ENCODE data around the gene IL23A. TPM values are rescaled to one million over a fixed set of nuclear protein-coding genes. Genes with fewer than 3 reads are reported as not detected.

The IL23A gene
- total RNA-seq, 3 donors from 2014 or later (not counting 1 experiment from before 2014, with no cell fraction given): 1.8 to 2.7 (median 2.2) TPM

GRCh38 chr12:56358836-56359532 is 20.3 kb downstream of the IL23A start:
- Mint-ChIP-seq H3K27me3 (ENCODE audit: low read depth in 2 of 2) (no peaks in the 10 kb centered on the region), H3K36me3 (no peaks in the 10 kb centered on the region)
- 4% methylated on average over 1 of the region's 1 CpG for WGBS (ENCODE audit: insufficient coverage)

GRCh38 chr12:56359851-56360767 is 21.4 kb downstream of the IL23A start, which contains the start of gene STAT2:
Gene STAT2, minus strand, starts transcription at chr12:56360107. Its CDS starts 3,536 bp downstream, at chr12:56356571.
- Mint-ChIP-seq H3K9me3 (no peaks in the 10 kb centered on the region), H3K27me3 (ENCODE audit: low read depth in 2 of 2) (no peaks in the 10 kb centered on the region), H3K4me1 (peaks cover 21 to 24% of the 10 kb centered on the region in 2 donors), H3K27ac (peak within 1 kb of the TSS; percentile 88 to 91), H3K36me3 (no peaks in the 10 kb centered on the region), H3K4me3 (peak within 1 kb of the TSS; percentile 97)
- intact Hi-C loops (cut with micrococcal nuclease): loop anchor here (1.0 to 5.0 kb wide), 3 partner anchors 26 to 277 kb away; no protein-coding TSS in a partner anchor
- no peaks in the 10 kb centered on the region for H3K9me3 ChIP-seq (ENCODE audit: control insufficient read depth, insufficient read depth, low read length)
- TF ChIP-seq CTCF (IDR thresholded peaks at IDR 0.05): no peak
- ATAC-seq: peak; percentile 93 to 98 (median 94)
- peak within 1 kb of the TSS; percentile 80 for H3K4me3 ChIP-seq (ENCODE audit: low read length)
- peak; percentile 98 to 99 for DNase-seq
- peaks cover 17% of the 10 kb centered on the region for H3K4me1 ChIP-seq (ENCODE audit: control insufficient read depth, insufficient read depth, low read length)
- no peaks in the 10 kb centered on the region for H3K27me3 ChIP-seq (ENCODE audit: control insufficient read depth, insufficient read depth, low read length)
- H3K36me3 ChIP-seq (ENCODE audit: control insufficient read depth, insufficient read depth, low read length): peaks cover 14% of the 10 kb centered on the region
- under 1% methylated on average over 54 of the region's 54 CpGs for WGBS (ENCODE audit: insufficient coverage)
- peak within 1 kb of the TSS; percentile 71 for H3K27ac ChIP-seq (ENCODE audit: low read length)

More at GRCh38 chr12:56358836-56359532, 20.3 kb downstream of the IL23A start:
- peak overlapping the region; percentile 80 for H3K4me3 ChIP-seq (ENCODE audit: low read length)
- H3K9me3 ChIP-seq (ENCODE audit: control insufficient read depth, insufficient read depth, low read length): no peaks in the 10 kb centered on the region
- no peaks in the 10 kb centered on the region for H3K27me3 ChIP-seq (ENCODE audit: control insufficient read depth, insufficient read depth, low read length)
- H3K27ac ChIP-seq (ENCODE audit: low read length): no peak overlapping the region
- Mint-ChIP-seq H3K4me1 (peaks cover 21 to 24% of the 10 kb centered on the region in 2 donors), H3K9me3 (no peaks in the 10 kb centered on the region), H3K27ac (peak overlapping the region; percentile 88 to 91), H3K4me3 (peak overlapping the region; percentile 97)
- intact Hi-C loops (cut with micrococcal nuclease): no loop called here
- DNase-seq: no peak
- H3K36me3 ChIP-seq (ENCODE audit: control insufficient read depth, insufficient read depth, low read length): peaks cover 25% of the 10 kb centered on the region
- no peak for ATAC-seq
- no peak for TF ChIP-seq CTCF (IDR thresholded peaks at IDR 0.05)
- peaks cover 17% of the 10 kb centered on the region for H3K4me1 ChIP-seq (ENCODE audit: control insufficient read depth, insufficient read depth, low read length)

GRCh38 chr12:56361487-56362129 is 22.9 kb downstream of the IL23A start:
- Mint-ChIP-seq H3K4me1 (peaks cover 21 to 24% of the 10 kb centered on the region in 2 donors), H3K9me3 (no peaks in the 10 kb centered on the region), H3K4me3 (peak overlapping the region; percentile 97), H3K36me3 (no peaks in the 10 kb centered on the region), H3K27me3 (ENCODE audit: low read depth in 2 of 2) (no peaks in the 10 kb centered on the region), H3K27ac (peak overlapping the region; percentile 88 to 91)
- Histone ChIP-seq H3K4me1 (ENCODE audit: control insufficient read depth, insufficient read depth, low read length) (peaks cover 17% of the 10 kb centered on the region), H3K27me3 (ENCODE audit: control insufficient read depth, insufficient read depth, low read length) (no peaks in the 10 kb centered on the region), H3K36me3 (ENCODE audit: control insufficient read depth, insufficient read depth, low read length) (no peaks in the 10 kb centered on the region), H3K27ac (ENCODE audit: low read length) (no peak overlapping the region), H3K4me3 (ENCODE audit: low read length) (no peak overlapping the region), H3K9me3 (ENCODE audit: control insufficient read depth, insufficient read depth, low read length) (no peaks in the 10 kb centered on the region)
- ATAC-seq (no peak), DNase-seq (no peak)
- intact Hi-C loops (cut with micrococcal nuclease): loop anchor here (5.0 kb wide), 1 partner anchor 276 kb away; no protein-coding TSS in a partner anchor
- no peak for TF ChIP-seq CTCF (IDR thresholded peaks at IDR 0.05)
- 92% methylated on average over 8 of the region's 8 CpGs for WGBS (ENCODE audit: insufficient coverage)

All from natural killer cell (primary cell).